WTC11 (cell line): ENCODE results near the gene HS1BP3. TPM values are rescaled to one million over a fixed set of nuclear protein-coding genes. Genes with fewer than 3 reads are reported as not detected.

Source experiments
- ATAC-seq: fragments of 200-7000 bp; cut with Tn5 transposase; 2 replicates; pipeline ENCODE4 v1.10.0; 2021; ENCODE audit warnings: mild to moderate bottlenecking, moderate library complexity
- CTCF ChIA-PET: fragments of 300-600 bp; sonication (Branson Sonifier 250); formaldehyde crosslinking; loops from one replicate; lab custom pipeline; 2021; ENCODE audit warnings: antibody characterized with exemption; lab: Charles Lee
- POLR2A ChIA-PET: fragments of 350-600 bp; sonication (Branson Sonifier 250); formaldehyde crosslinking; loops from one replicate; lab custom pipeline; 2021; ENCODE audit warnings: antibody characterized with exemption; lab: Charles Lee
- DNase-seq: peaks from one replicate; pipeline ENCODE4 v3.0.0; 2021; ENCODE audit warnings: low spot score
- H3K27ac Mint-ChIP-seq: 2 replicates; pipeline ENCODE4 v1.8.0; 2021; ENCODE audit warnings: mixed read lengths
- H3K27me3 Mint-ChIP-seq: 2 replicates; pipeline ENCODE4 v1.8.0; 2021; ENCODE audit warnings: low read depth, mild to moderate bottlenecking, moderate library complexity, mixed read lengths
- H3K36me3 Mint-ChIP-seq: 2 replicates; pipeline ENCODE4 v1.8.0; 2021; ENCODE audit warnings: mixed read lengths
- H3K4me1 Mint-ChIP-seq: 2 replicates; pipeline ENCODE4 v1.8.0; 2022; ENCODE audit warnings: mixed read lengths
- H3K4me3 Mint-ChIP-seq: 2 replicates; pipeline ENCODE4 v1.8.0; 2021; ENCODE audit warnings: mild to moderate bottlenecking, moderate library complexity, mixed read lengths
- H3K9me3 Mint-ChIP-seq: 2 replicates; pipeline ENCODE4 v1.8.0; 2021; ENCODE audit warnings: mixed read lengths
- ELF4 ChIP-seq: sonication (generic); formaldehyde crosslinking; IDR thresholded peaks from 2 replicates; pipeline ENCODE4 v1.8.1; 2022; ENCODE audit warnings: low read depth, mild to moderate bottlenecking, moderate library complexity, missing genetic modification reagents
- FOXP1 ChIP-seq: sonication (generic); formaldehyde crosslinking; IDR thresholded peaks from 2 replicates; pipeline ENCODE4 v1.8.0; 2022; ENCODE audit warnings: missing genetic modification reagents, mild to moderate bottlenecking, moderate library complexity, borderline replicate concordance
- GABPB1 ChIP-seq: sonication (generic); formaldehyde crosslinking; IDR thresholded peaks from 2 replicates; pipeline ENCODE4 v1.8.1; 2023; ENCODE audit warnings: mild to moderate bottlenecking, missing genetic modification reagents
- GRHL2 ChIP-seq: fragments of 250-450 bp; sonication (Bioruptor Pico); IDR thresholded peaks from 2 replicates; pipeline ENCODE4 v1.8.0; 2022; ENCODE audit warnings: mild to moderate bottlenecking, moderate library complexity; ENCODE audit not compliant: insufficient replicate concordance, severe bottlenecking
- NFATC4 ChIP-seq: fragments of 250-450 bp; sonication (Bioruptor Pico); IDR thresholded peaks from 2 replicates; pipeline ENCODE4 v1.9.0; 2021; ENCODE audit warnings: mild to moderate bottlenecking
- SOX15 ChIP-seq: fragments of 250-450 bp; sonication (Bioruptor Pico); IDR thresholded peaks from 2 replicates; pipeline ENCODE4 v1.9.0; 2021; ENCODE audit warnings: mild to moderate bottlenecking
- TEAD4 ChIP-seq: sonication (generic); formaldehyde crosslinking; IDR thresholded peaks from 2 replicates; pipeline ENCODE4 v1.8.0; 2022; ENCODE audit warnings: mild to moderate bottlenecking, missing genetic modification reagents
- ZBTB21 ChIP-seq: sonication (generic); formaldehyde crosslinking; IDR thresholded peaks from 2 replicates; pipeline ENCODE4 v1.8.1; 2023; ENCODE audit warnings: mild to moderate bottlenecking, missing genetic modification reagents, borderline replicate concordance
- total RNA-seq: library from RNA; stranded (reverse); gene quantifications from 3 replicates; pipeline ENCODE4 v1.2.3, GENCODE V29; 2021
- TF ChIP-seq, protein P1 (sequence below): sonication (generic); formaldehyde crosslinking; IDR thresholded peaks from 2 replicates; pipeline ENCODE4 v1.8.1; 2022; ENCODE audit warnings: low read depth, missing genetic modification reagents, borderline replicate concordance
- TF ChIP-seq, protein P2 (sequence below): fragments of 250-450 bp; sonication (Bioruptor Pico); IDR thresholded peaks from 2 replicates; pipeline ENCODE4 v1.9.0; 2021; ENCODE audit warnings: mild to moderate bottlenecking
- TF ChIP-seq, protein P3 (sequence below): sonication (generic); formaldehyde crosslinking; IDR thresholded peaks from 2 replicates; pipeline ENCODE4 v1.8.0; 2022; ENCODE audit warnings: mild to moderate bottlenecking, missing genetic modification reagents
- TF ChIP-seq, protein P4 (sequence below): sonication (generic); formaldehyde crosslinking; conservative IDR thresholded peaks from 2 replicates; pipeline ENCODE4 v1.8.1; 2022; ENCODE audit warnings: mild to moderate bottlenecking, missing genetic modification reagents
- TF ChIP-seq, protein P5 (sequence below): sonication (generic); formaldehyde crosslinking; IDR thresholded peaks from 2 replicates; pipeline ENCODE4 v1.8.0; 2022; ENCODE audit warnings: mild to moderate bottlenecking, missing genetic modification reagents
- TF ChIP-seq, protein P6 (sequence below): sonication (generic); formaldehyde crosslinking; IDR thresholded peaks from 2 replicates; pipeline ENCODE4 v1.8.1; 2023; ENCODE audit warnings: mild to moderate bottlenecking, missing genetic modification reagents, moderate library complexity
- TF ChIP-seq, protein P7 (sequence below): sonication (generic); formaldehyde crosslinking; IDR thresholded peaks from 2 replicates; pipeline ENCODE4 v1.8.1; 2023; ENCODE audit warnings: mild to moderate bottlenecking, missing genetic modification reagents

HS1BP3 gene
- total RNA-seq, 1 experiment from 2014 or later: 17.9 TPM

DNA sequence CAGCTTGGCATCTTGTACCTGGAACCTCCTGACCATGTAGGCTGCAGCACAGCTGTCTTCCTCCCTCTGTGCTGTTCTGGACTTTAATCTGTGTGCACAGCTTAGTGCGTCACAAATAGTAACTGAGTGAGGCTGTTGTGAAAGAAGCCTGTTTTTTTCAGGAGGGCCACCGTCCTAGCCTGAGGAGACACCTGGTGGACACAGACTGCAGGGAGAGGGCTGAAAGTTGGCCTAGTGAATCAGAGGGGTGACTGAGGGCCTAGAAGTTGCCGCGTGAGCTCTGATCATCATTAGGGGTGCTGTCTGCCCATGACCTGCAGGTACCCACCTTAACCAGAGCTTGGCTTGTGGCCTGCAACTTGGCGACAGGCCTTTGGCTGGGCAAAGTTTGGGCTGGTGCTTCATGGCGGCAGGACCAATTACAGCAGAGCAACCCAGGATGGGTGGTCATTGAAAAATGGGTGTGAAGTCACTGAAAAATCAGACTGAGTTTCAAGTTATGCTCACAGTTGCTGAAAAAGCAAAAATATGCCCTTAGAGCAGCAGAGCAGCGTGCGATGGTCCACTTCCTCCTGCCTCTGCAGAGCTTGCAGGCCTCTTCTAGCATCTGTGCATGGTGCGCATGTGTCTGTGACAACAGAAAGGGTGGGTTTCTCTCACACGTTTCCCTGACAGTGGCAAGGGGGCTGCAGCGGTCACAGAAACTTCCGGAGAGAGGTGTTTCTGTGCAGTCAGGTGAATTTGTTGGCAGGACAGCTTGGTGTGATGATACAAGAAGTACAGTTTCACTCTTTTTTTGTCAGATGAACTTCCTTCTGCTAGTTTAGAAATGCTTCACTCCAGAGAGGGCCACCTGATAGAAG, 25.7 kb upstream of the HS1BP3 start (continued):
- TF ChIP-seq, protein P1, sequence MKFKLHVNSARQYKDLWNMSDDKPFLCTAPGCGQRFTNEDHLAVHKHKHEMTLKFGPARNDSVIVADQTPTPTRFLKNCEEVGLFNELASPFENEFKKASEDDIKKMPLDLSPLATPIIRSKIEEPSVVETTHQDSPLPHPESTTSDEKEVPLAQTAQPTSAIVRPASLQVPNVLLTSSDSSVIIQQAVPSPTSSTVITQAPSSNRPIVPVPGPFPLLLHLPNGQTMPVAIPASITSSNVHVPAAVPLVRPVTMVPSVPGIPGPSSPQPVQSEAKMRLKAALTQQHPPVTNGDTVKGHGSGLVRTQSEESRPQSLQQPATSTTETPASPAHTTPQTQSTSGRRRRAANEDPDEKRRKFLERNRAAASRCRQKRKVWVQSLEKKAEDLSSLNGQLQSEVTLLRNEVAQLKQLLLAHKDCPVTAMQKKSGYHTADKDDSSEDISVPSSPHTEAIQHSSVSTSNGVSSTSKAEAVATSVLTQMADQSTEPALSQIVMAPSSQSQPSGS: no peak
- TF ChIP-seq ZBTB21 (CRISPR knock-in tag): no peak
- TF ChIP-seq GABPB1 (CRISPR knock-in tag): peak; percentile 83
- TF ChIP-seq, protein P2, sequence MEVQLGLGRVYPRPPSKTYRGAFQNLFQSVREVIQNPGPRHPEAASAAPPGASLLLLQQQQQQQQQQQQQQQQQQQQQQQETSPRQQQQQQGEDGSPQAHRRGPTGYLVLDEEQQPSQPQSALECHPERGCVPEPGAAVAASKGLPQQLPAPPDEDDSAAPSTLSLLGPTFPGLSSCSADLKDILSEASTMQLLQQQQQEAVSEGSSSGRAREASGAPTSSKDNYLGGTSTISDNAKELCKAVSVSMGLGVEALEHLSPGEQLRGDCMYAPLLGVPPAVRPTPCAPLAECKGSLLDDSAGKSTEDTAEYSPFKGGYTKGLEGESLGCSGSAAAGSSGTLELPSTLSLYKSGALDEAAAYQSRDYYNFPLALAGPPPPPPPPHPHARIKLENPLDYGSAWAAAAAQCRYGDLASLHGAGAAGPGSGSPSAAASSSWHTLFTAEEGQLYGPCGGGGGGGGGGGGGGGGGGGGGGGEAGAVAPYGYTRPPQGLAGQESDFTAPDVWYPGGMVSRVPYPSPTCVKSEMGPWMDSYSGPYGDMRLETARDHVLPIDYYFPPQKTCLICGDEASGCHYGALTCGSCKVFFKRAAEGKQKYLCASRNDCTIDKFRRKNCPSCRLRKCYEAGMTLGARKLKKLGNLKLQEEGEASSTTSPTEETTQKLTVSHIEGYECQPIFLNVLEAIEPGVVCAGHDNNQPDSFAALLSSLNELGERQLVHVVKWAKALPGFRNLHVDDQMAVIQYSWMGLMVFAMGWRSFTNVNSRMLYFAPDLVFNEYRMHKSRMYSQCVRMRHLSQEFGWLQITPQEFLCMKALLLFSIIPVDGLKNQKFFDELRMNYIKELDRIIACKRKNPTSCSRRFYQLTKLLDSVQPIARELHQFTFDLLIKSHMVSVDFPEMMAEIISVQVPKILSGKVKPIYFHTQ (CRISPR knock-in tag): no peak
- no peak for TF ChIP-seq TEAD4 (CRISPR knock-in tag)
- no peak for TF ChIP-seq GRHL2 (CRISPR knock-in tag)

DNA sequence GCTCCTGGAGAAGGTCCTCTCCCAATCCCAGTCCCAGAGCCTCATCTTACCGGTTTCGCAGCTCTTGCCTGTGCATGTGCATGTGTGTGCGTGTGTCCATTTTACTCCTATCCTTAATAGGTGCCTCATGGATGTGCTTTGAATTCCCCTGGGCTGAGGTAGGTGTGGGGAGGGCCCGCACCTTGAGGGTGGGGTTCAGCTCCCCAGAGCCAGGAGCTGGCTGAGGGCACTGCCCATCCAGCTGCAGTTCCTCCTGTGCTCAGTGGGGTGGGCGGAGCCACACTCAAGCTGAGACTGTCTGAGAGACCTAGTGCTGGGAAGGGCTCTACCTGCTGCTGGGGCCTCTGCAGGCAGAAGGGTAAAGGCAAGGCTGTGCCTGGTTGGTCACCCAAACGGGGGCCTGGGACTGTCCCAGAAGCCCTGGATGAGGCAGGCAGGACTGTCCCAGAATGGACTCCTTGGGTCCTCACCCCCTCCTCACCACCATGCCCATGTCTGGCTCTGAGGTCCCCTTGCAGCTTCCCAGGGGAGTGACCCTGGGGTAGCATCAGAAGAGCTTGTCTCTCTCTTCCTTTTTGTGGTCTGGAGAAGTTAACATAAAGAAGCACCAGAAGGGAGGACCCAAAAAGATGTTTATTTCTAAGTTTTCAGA, 24.9 kb upstream of the HS1BP3 start:
- Mint-ChIP-seq H3K4me3 (no peak overlapping the region), H3K27me3 (peaks cover 50% of the 10 kb centered on the region), H3K27ac (no peak overlapping the region), H3K4me1 (peaks cover 52% of the 10 kb centered on the region), H3K36me3 (no peaks in the 10 kb centered on the region), H3K9me3 (no peaks in the 10 kb centered on the region)
- peak; percentile 69 for ATAC-seq
- peak; percentile 60 for DNase-seq
- ChIA-PET POLR2A (interaction anchor here (1.2 to 1.6 kb wide), 2 partner anchors 10 to 229 kb away, joined by 6 to 7 read pairs; partner anchors contain the start of gene RHOB), CTCF (interaction anchor here (0.5 to 10.1 kb wide), 14 partner anchors 9 to 367 kb away, joined by 3 to 329 read pairs (median 6); partner anchors contain the start of genes GDF7 and HS1BP3)
- no peak for TF ChIP-seq ELF4 (CRISPR knock-in tag)
- TF ChIP-seq FOXP1 (CRISPR knock-in tag): 0 out of 2 replicates have a peak, but pooled peaks have one; percentile 38

DNA sequence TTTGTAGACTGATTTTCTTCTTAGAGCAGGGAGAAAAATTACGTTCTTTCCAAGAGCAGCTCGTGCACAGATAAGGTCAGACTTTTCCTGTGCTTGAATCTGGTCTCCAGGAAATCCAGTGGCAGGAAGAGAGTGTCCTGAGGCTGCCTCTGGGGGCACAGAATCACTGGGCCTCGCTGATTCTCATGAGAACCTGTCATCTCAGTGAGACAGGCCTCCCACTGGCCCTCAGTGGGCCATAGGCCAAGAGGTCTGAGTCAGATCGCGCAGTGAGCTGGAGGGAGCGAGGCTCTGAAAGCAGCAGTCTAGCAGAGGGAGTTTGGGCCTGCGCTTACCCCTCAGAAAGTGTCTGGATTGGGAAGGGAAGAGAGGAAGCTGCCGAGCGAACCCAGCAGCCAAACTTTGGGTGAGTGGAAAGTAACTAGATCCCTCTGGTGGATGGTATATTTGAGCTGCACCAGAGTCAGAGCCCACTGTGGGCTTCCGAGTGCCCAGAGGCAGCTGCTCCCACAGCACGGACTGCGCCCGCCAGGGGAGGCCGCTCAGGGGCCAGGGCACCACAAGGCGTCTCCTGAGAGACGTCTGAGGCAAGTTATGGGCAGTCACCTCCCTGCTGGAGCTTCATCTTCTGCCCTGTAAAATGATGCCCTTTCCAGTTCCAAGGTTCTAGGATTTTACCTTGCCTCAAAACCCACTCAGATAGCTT, 24.2 kb upstream of the HS1BP3 start:
- ATAC-seq: no peak
- Mint-ChIP-seq H3K27me3 (peaks cover 57% of the 10 kb centered on the region), H3K4me1 (peaks cover 52% of the 10 kb centered on the region), H3K27ac (no peak overlapping the region), H3K9me3 (no peaks in the 10 kb centered on the region), H3K36me3 (no peaks in the 10 kb centered on the region), H3K4me3 (no peak overlapping the region)
- no peak for DNase-seq
- ChIA-PET CTCF (interaction anchor here (0.5 to 10.1 kb wide), 13 partner anchors 10 to 352 kb away, joined by 3 to 329 read pairs (median 4); partner anchors contain the start of genes GDF7 and HS1BP3), POLR2A (interaction anchor here (1.2 to 1.6 kb wide), 3 partner anchors 9 to 228 kb away, joined by 3 to 7 read pairs (median 6); partner anchors contain the start of gene RHOB)
- TF ChIP-seq, protein P3, sequence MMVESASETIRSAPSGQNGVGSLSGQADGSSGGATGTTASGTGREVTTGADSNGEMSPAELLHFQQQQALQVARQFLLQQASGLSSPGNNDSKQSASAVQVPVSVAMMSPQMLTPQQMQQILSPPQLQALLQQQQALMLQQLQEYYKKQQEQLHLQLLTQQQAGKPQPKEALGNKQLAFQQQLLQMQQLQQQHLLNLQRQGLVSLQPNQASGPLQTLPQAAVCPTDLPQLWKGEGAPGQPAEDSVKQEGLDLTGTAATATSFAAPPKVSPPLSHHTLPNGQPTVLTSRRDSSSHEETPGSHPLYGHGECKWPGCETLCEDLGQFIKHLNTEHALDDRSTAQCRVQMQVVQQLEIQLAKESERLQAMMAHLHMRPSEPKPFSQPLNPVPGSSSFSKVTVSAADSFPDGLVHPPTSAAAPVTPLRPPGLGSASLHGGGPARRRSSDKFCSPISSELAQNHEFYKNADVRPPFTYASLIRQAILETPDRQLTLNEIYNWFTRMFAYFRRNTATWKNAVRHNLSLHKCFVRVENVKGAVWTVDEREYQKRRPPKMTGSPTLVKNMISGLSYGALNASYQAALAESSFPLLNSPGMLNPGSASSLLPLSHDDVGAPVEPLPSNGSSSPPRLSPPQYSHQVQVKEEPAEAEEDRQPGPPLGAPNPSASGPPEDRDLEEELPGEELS (CRISPR knock-in tag): no peak
- TF ChIP-seq, protein P4, sequence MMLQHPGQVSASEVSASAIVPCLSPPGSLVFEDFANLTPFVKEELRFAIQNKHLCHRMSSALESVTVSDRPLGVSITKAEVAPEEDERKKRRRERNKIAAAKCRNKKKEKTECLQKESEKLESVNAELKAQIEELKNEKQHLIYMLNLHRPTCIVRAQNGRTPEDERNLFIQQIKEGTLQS: no peak
- TF ChIP-seq, protein P5, sequence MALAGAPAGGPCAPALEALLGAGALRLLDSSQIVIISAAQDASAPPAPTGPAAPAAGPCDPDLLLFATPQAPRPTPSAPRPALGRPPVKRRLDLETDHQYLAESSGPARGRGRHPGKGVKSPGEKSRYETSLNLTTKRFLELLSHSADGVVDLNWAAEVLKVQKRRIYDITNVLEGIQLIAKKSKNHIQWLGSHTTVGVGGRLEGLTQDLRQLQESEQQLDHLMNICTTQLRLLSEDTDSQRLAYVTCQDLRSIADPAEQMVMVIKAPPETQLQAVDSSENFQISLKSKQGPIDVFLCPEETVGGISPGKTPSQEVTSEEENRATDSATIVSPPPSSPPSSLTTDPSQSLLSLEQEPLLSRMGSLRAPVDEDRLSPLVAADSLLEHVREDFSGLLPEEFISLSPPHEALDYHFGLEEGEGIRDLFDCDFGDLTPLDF: no peak
- TF ChIP-seq SOX15 (no peak), NFATC4 (CRISPR knock-in tag) (no peak), ELF4 (CRISPR knock-in tag) (no peak)
- TF ChIP-seq, protein P6, sequence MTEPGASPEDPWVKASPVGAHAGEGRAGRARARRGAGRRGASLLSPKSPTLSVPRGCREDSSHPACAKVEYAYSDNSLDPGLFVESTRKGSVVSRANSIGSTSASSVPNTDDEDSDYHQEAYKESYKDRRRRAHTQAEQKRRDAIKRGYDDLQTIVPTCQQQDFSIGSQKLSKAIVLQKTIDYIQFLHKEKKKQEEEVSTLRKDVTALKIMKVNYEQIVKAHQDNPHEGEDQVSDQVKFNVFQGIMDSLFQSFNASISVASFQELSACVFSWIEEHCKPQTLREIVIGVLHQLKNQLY (CRISPR knock-in tag): no peak
- TF ChIP-seq, protein P7, sequence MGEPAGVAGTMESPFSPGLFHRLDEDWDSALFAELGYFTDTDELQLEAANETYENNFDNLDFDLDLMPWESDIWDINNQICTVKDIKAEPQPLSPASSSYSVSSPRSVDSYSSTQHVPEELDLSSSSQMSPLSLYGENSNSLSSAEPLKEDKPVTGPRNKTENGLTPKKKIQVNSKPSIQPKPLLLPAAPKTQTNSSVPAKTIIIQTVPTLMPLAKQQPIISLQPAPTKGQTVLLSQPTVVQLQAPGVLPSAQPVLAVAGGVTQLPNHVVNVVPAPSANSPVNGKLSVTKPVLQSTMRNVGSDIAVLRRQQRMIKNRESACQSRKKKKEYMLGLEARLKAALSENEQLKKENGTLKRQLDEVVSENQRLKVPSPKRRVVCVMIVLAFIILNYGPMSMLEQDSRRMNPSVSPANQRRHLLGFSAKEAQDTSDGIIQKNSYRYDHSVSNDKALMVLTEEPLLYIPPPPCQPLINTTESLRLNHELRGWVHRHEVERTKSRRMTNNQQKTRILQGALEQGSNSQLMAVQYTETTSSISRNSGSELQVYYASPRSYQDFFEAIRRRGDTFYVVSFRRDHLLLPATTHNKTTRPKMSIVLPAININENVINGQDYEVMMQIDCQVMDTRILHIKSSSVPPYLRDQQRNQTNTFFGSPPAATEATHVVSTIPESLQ (CRISPR knock-in tag): no peak
